HUDEP-2 (cell line): ENCODE results near the gene DCC.

Source experiments
- DNase-seq, 76 experiments: peaks; one replicate each; lab custom pipeline; 2025; ENCODE audit not compliant: unreplicated experiment in 76 of 76; lab: John Stamatoyannopoulos, UW

Gene DCC

DNA sequence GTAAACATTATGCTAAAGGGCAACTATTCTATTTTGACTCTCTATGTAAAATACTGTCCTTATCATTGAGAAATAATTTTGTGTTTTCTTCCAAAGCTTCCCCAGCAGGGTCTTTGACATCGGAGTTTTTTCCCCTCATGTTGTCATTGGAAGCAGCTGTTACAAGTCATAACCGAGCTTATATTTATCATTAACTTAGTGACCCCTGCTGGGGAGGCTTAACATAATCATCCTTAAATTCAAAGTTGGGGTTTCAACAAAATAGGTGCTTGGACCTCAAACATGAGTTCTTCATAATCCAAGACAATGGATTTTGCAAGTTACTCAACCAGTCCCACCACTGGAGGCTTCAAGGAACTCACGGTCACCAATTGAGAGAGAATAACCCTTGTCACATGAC, 330.9 kb downstream of the DCC start:
- no peak for DNase-seq

DNA sequence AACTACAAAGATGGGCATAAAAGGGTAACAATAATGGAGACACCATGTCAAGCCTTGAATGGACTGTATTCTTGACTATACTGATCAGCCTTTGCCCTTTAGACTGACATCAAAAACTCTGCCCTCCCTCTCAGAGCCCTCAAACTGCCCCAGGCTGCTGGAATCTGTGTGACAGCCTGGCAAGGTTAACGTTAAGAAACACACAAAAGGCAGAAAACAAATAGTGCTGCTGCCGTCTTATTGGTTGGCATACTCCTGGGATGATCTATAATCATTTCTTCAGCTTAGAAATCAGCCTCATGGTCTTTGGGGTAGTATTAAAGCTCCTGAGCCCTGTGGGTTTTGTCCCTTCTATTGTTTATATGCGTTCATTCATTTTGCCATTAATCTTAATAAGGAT, 338.0 kb downstream of the DCC start:
- no peak for DNase-seq

DNA sequence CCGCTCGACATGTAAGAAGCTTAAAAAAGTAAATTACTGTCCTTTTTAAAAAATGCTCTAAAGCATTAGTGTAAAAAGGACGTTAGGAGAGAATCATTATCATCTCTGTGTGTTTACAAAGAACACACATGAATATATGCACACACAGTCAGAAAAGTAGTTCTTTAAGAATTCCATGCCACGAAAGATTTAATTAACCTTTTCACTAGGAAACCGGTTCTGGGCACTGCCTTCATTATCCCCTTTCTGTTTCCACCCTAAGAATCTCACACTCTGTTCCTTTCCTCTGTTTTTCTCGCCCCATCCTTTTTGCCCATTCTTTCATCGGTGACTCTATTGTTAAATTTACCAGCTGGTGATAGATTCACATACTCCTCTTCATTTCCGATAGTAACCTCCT, 338.6 kb downstream of the DCC start:
- no peak for DNase-seq

DNA sequence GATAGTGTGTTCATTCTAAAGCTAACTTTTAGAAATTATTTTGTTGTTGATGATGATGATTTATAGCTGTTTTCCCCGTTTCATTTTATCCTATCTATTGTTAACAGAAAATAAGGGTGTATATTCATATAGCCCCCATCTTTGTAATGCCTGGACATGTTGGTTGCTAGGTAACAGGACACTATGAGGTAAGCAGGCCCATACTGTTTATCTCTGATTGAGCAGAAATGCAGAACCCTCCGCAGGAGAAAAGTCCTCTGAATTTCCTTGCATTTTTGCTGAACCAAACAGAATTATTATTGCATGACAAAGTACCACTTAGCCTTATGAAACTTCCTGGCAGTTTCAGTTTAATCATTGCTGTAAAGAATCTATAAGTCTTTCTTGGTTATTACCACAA, 339.4 kb downstream of the DCC start:
- no peak for DNase-seq

DNA sequence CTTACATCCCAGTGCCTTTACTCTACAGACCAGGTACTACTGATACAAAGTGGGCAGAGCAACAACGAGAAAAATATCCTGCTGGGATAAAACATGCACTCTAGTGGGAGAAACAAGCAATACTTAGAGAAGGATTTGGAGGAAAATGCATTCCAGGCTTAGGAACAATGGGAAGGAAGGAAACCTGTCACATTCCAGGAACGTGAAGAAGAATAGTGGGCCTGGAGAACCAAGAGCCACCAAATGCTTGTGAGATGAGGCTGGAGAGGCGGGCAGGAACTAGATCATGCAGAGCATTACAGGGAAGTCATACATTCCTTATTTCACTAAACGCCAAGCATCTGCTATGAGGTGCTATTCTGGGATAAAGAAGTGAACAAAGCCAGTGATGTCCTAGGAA, 342.3 kb downstream of the DCC start:
- no peak for DNase-seq

DNA sequence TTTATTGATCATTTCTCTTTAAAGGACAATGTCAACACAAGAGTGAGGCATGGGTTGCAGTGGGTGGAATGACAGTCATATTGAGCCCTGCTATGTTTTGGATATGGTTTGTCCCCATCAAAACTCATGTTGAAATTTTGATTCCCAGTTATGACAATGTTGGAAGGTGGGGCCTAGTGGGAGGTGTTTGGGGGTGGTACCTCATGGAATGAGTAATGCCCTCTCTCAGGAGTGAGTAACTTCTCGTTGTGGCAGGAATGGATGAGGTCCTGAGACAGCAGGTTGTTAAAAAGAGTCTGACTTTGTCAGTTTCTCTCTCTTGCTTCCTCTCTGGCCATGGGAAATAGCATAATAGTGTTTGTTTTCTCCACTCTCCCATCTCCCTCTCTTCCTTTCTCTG, 345.3 kb downstream of the DCC start:
- no peak for DNase-seq

DNA sequence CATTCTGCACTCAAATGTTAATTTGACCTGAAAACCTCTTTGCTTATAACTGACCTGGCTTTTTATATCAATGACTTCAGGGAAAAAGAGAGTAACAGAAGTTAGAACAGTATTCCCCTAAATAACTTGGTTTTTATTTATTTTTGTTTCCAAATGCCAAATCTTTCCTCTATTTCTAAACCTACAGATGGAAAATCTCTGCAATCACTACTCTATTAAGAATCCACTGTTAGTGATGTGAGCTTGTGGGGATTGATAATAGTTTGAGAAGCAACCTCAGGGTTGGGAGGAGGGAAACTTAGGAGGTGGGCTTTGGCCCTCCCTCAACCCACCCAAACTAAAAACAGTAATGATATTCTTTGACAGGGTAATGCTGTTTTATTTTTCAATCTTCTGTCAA, 351.8 kb downstream of the DCC start:
- no peak for DNase-seq

DNA sequence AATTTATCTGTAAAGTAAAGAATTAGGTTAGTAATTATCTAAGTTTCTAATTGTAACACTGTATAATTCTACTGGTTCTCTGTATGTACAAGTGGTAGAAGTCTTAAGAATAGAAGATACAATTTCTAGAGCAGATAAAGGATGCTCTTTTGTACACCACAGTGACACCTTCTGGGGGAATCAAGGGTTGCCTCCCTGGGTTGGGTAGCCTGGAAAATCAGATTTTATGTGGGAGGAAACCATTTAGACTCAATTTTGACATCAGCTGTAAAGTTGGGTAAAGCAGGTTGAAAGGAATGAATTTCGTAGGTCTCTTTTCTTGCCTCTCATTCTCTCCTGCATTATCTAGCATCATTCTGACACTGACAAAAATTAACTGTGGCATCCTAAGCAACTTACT, 354.8 kb downstream of the DCC start:
- DNase-seq: no peak

DNA sequence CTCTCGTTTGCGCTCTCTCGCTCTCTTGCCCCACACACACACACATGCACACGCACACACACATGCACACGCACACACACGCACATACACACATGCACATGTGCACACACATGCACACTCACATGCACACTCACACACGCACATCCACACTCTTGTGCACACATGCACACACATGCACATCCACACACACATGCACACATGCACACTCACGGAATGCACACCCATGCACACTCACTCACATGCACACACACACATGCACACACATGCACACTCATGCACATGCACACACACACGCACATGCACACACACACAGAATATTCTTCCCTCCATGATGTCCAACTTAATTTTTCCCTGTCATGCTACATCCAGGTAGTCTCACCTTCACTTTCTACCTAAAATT, 360.1 kb downstream of the DCC start:
- DNase-seq: no peak

DNA sequence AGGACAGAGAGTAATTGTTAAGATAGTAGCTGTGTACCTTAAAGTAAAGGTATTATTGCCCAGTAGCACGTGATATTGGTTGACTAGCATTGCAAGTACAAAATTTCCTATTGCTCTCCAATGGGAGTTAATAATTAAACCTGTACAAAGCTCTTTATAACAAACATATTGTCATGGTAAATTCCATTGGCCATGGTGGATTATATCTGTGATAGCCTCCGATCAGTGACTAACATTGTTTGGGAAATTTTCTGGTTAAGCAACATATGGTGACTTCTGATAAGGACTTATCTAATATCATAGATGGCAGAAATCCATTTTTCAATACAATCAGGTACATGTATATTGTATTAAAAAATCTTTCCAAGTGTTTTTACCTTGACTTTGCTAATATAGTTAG, 360.8 kb downstream of the DCC start:
- no peak for DNase-seq

DNA sequence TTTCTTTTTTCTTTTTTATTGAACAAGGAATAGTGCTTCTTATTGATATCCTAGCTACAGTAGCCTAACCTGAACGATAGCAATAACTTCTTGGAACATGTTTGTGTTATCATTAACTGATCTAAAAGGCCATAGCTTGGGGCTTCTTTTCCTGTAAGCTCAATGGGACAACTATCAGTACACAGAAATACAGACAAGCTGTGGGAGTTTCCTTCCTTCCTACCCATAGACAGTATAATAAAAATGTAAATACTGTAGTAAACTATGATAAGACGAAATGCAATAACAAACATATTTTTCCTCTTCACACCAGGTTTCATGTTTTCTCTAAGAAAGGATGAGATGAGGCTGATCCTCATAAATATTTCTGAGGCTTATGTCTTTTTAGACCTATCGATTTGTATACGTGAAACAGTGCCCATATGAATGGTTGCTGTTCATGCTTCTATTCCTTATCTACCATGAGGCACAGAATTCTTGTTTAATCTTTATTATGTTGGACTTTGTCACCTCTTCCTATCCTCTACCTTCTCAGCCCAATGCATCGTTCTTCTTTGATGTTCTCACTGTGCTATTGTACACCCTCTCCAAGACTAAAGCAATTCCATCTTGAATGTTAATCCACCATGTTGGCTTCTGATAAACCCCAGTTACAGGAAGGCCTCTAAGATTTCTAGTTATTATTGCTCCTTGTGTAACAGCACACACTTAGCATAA, 361.4 kb downstream of the DCC start:
- DNase-seq: no peak

DNA sequence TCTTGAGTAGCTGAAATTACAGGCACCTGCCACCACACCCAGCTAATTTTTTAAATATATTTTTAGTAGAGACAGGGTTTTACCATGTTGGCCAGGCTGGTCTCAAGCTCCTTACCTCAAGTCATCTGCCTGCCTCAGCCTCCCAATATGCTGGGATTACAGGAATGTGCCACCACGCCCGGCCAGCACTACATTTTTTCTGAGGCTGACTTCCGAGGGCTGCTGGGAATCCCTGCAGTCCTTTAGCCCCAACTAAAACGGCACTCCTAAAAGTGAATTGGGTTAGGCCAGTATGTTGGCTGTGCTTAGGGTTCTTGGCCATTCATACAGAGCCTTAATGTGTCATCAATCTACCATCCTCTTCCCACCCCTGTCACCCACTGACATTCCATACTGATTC, 375.4 kb downstream of the DCC start:
- DNase-seq: no peak

DNA sequence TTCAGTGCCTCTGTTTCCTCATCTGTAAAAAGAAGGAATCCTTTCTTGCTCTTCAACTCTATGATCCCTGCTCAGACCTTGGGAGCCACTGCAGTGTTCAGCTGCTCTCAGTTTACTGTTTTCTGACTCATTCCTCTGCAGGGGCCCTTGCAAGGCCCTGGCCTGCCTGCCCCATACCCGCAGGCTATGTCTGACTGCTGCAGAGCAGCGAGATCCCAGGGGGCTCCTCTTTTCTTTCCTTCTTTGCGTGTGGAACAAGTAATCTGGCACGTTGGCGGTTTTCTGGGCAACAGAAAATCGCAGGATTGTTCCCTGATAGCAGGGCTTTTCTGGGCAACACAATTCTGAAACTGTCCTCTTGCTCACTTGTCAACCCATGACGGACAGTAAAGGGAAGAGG, 376.0 kb downstream of the DCC start:
- DNase-seq: no peak

DNA sequence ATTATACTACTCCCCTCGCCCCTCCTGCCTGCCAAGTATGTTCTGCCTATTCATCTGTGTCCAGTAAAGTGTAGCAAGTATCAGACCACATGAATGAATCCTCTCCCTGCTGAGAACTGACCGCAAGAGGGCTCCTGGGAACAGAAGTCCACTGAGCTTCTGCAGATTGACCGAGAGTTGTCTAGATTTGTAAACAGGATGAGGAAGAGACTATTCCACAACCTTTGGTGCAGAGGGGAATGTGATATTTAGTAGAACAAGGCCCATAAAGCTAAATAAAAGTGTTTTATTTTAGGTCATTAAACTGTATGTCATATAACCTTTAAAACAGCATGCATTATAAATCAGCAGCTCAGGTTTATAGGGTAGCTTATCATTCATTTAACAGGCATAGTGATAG, 377.0 kb downstream of the DCC start:
- peak in 2 of 76 experiments; percentile 4 to 7 for DNase-seq

DNA sequence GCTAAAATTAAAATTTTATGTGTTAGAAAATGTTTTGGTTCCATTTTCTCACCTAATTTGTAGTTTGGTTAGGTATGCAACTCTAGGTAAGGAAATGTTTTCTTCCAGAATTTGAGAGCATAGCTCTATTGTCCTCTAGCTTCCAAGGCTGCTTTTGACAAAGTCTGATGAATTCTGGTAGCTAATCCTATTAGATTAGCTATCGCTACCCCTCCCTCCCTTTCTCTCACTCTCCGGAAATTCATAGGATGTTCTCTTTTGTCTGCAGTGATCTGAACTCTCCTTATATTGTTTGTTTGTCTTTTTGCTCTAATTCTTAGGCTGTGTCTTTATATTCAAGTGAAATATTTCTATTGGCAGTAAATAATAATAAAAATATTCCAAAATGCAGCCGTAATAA, 382.9 kb downstream of the DCC start:
- DNase-seq: no peak

DNA sequence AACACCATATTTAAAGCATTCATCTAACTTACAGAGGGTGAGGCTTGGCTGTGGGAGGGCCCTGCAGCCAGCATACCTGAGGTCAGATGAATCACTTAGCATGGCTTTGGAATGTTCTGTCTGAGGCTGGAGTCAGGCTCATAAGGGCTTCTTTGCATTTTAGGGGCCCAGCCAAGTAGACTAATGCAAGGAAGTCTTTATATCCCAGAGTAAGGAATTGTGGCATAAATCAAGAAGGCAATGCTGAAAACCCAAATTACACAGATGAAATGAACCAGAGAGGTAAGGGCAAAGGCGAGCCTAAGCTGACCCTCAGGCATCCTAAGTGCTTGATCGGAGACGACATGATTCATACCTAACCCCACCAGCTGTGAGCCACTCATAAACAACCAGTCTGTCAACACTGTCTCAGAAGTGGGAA, 383.6 kb downstream of the DCC start:
- no peak for DNase-seq

DNA sequence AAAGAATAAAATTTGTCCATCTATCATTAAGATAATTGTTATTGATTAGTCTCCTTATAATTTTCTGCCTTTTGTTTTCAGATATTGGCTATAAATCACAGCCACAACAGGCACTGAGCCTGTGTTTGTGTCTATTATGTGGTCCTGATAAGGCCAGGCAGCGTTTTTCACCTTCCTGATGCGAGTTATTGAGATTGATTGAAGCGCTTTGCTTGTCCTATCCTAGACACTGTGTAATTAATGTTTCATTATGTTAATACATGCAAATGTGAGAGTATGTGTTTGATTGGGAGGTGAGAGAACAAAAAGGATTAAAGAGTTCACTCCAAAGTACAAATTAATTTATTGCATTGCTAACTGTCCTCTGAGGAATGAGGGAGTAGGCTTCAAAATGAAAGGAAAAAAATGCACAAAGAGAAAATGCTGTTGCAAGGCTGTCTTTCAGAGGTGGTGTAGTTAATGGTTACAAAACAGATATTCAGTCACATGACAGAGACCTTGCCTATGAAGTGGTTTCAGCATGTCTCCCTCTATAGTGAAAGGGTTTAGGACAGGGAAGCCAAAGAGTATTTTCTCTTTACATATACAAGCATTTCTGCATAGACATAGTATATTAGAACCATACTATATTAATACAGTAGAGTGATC, 391.1 kb downstream of the DCC start:
- DNase-seq: no peak

DNA sequence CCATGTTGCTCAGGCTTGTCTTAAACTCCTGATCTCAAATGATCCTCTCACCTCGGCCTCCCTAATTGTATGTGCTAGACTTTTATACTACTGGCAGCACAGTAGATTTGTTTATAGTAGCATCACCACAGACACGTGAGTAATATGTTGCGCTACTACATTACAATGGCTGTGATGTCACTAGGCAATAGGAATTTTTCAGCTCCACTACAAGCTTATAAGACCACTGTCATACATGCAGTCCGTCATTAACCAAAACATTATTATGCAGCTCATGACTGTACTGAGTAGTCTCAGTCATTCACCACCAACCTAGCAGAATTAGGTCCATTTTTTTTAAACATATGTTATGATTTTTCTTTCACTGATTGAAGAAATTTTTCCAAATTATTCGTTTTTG, 398.9 kb downstream of the DCC start:
- DNase-seq: no peak

DNA sequence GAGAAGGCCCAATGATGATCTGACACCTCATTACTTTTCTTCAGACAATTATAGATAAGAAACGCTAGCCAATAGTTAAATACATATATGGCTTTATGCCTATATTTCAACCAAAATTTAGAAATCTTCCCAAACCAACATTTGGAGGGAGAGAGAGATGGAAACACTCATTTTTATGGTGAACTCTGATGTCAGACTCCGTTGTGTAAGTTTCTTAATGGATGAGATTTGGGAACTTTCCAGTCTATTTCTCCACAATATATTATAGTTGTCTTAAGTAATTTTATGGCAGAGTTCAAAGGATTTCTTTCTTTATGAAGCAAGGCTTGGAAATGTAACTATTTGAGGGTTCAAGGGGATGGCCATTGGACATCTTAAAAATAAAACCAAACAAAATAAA, 407.0 kb downstream of the DCC start:
- no peak for DNase-seq

DNA sequence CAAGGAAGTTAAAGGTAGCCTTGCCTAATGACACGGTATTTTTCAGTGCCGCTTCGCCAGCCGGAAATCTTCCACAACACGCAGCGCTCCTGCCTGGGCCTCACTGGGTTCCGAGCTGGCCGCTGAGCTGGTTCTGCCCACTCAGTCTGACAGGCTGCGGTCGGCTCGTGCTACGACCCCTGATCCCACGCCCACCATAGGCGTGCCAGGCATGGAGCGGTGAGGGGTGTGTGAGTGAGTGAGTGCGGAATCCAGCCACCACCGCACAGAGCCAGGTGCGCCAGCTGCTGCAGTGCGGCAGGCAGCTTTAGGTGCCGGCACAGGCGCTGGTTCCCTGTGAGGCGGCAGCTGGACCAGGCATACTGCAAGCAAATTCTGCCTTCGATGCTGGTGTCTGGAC, 407.9 kb downstream of the DCC start:
- no peak for DNase-seq

DNA sequence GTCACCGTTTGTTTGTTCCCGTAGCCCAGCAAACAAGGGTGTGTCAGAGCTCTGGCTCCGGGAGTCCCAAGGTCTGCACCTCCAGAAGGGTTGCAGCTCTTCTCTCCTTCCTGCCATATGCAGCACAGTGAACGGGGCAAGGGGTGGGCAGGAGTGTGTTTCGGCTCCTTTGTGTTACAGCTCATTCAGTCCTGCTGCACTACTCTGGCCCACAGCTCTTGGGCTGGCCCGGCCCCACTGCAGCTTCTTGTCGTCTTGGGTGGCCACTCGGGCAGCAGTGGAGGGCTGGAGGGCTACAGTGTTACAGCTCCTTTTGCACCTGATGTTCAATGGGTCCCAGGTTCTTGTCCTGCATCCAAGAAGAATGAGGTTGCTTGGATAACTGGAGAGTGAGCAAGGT, 408.3 kb downstream of the DCC start:
- no peak for DNase-seq

DNA sequence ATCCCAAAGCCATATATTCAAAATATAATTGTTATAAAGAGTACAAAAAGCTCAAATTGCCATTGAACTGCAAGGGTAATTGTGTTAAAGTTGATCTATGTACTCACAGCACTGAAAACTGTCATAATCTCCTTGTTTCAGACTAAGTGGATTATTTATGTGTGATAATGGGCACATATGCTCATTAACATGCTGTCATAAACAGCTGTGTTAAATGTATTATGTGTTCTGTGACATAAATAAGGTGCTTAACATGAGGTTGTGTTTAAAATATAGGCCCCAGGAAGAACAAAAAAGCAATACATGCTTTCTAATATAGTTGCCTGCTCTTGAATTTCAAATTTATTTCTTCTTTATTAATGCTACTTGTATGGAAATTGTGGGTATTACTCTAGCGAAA, 409.5 kb downstream of the DCC start:
- no peak for DNase-seq

DNA sequence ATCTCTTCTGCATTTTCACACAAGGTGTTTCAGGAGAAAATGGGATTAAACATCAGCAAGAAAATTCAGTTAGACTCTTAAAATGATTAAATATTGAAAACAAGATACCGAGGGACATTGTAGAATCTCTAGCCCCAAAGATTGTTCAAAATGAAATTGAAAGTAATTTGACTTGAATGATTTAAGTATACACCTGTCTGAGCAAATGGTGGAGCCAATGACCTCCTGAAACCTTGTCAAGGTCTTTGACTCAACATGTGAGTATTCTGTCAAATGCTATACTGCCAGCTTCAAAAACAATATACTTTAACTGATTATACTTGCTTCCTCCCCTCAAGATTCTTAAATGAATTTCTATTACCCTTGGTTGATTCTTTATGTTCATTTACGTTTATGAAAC, 411.0 kb downstream of the DCC start:
- no peak for DNase-seq
